Keratinocyte (primary cell): Measurements from ENCODE around the gene CALML3. TPM values are rescaled to one million over a fixed set of nuclear protein-coding genes. Genes with fewer than 3 reads are reported as not detected.

Source experiments
- DNase-seq: peaks from one replicate; pipeline ENCODE4 v3.0.0-alpha.2; 2011; ENCODE audit warnings: low read depth, missing footprints, low spot score
- FAIRE-seq: peaks from 2 replicates; lab custom pipeline; 2011; peaks lifted over from hg19 to GRCh38; lab: Jason Lieb, UNC
- H2AFZ ChIP-seq: 2 replicates; pipeline ENCODE4 v1.6.0; 2012; ENCODE audit warnings: low read length, control low read depth, inconsistent platforms; ENCODE audit not compliant: control insufficient read depth
- H3K27ac ChIP-seq: 2 replicates; pipeline ENCODE4 v1.5.1; 2011; ENCODE audit warnings: low read length; ENCODE audit not compliant: control insufficient read depth, insufficient read depth
- H3K27me3 ChIP-seq: 3 replicates; pipeline ENCODE4 v1.6.0; 2011; ENCODE audit warnings: low read length; ENCODE audit not compliant: control insufficient read depth, insufficient read depth; ENCODE audit errors: extremely low read depth
- H3K36me3 ChIP-seq, 2 experiments: 2 replicates in 1 of 2; 3 replicates in 1 of 2; pipeline ENCODE4 v1.5.1; 2011; ENCODE audit warnings: low read length in 2 of 2, mild to moderate bottlenecking in 1 of 2; ENCODE audit not compliant: control insufficient read depth in 2 of 2, insufficient read depth in 2 of 2; ENCODE audit errors: extremely low read depth in 1 of 2
- H3K4me1 ChIP-seq: 3 replicates; pipeline ENCODE4 v1.5.1; 2011; ENCODE audit warnings: low read length; ENCODE audit not compliant: control insufficient read depth, insufficient read depth; ENCODE audit errors: extremely low read depth
- H3K4me2 ChIP-seq: 3 replicates; pipeline ENCODE4 v1.6.0; 2011; ENCODE audit warnings: low read depth, low read length; ENCODE audit not compliant: control insufficient read depth, insufficient read depth; ENCODE audit errors: extremely low read depth
- H3K4me3 ChIP-seq, 3 experiments: fragments of 200-600 bp in 1 of 3; sonication (generic) in 1 of 3; 2 replicates in 2 of 3; 3 replicates in 1 of 3; pipeline ENCODE4 v1.5.1; 2011 to 2016; ENCODE audit warnings: low read length in 3 of 3, mild to moderate bottlenecking in 3 of 3, control low read depth in 2 of 3, inconsistent platforms in 1 of 3, low read depth in 1 of 3, mixed read lengths in 1 of 3, mixed run types in 1 of 3, moderate library complexity in 1 of 3; ENCODE audit not compliant: control insufficient read depth in 2 of 3, insufficient read depth in 2 of 3; ENCODE audit errors: extremely low read depth in 1 of 3
- H3K79me2 ChIP-seq: 2 replicates; pipeline ENCODE4 v1.6.0; 2012; ENCODE audit warnings: low read length; ENCODE audit not compliant: control insufficient read depth, insufficient read depth
- H3K9ac ChIP-seq: 3 replicates; pipeline ENCODE4 v1.6.0; 2011; ENCODE audit warnings: low read length; ENCODE audit not compliant: control insufficient read depth, insufficient read depth; ENCODE audit errors: extremely low read depth
- H3K9me1 ChIP-seq: 3 replicates; pipeline ENCODE4 v1.6.0; 2011; ENCODE audit warnings: low read length; ENCODE audit not compliant: control insufficient read depth, insufficient read depth; ENCODE audit errors: extremely low read depth
- H3K9me3 ChIP-seq: 2 replicates; pipeline ENCODE4 v1.5.1; 2012; ENCODE audit warnings: low read depth, low read length; ENCODE audit not compliant: control insufficient read depth
- H4K20me1 ChIP-seq: 3 replicates; pipeline ENCODE4 v1.6.0; 2011; ENCODE audit warnings: low read length; ENCODE audit not compliant: control insufficient read depth, insufficient read depth; ENCODE audit errors: extremely low read depth
- CTCF ChIP-seq, 3 experiments: IDR thresholded peaks in 1 of 3; conservative IDR thresholded peaks in 1 of 3; optimal IDR thresholded peaks in 1 of 3; 2 replicates in 2 of 3; 3 replicates in 1 of 3; pipeline versions ENCODE3 to v1.5.1; 2011; ENCODE audit warnings: low read length in 3 of 3, mild to moderate bottlenecking in 3 of 3, moderate library complexity in 2 of 3, control low read depth in 1 of 3, inconsistent platforms in 1 of 3; ENCODE audit not compliant: insufficient read depth in 2 of 3; ENCODE audit errors: extremely low read depth in 1 of 3
- EZH2 ChIP-seq: IDR thresholded peaks from one replicate; pipeline ENCODE4 v1.6.1; 2012; ENCODE audit warnings: inconsistent platforms, mild to moderate bottlenecking, low read length, moderate library complexity
- dilution Hi-C: fragments of 300-500 bp; cut with MboI; formaldehyde crosslinking; loops from one replicate; pipeline ENCODE4 v1.7.0; 2020; ENCODE audit warnings: low sequenced_read_pairs; ENCODE audit not compliant: extremely low pct_ligation_motif_present
- polyA plus RNA-seq, 5 experiments: library from polyadenylated mRNA; depleted of rRNA in 3 of 5; stranded (reverse) in 3 of 5; stranded (forward) in 1 of 5; unstranded in 1 of 5; fragments of >200 nt; gene quantifications; 1 replicate in 1 of 5; 2 replicates in 3 of 5; 3 replicates in 1 of 5; pipeline versions ENCODE4 v1.2.1 to v1.2.3, GENCODE V29; 2011 to 2012; ENCODE audit warnings: missing spikeins in 2 of 5, low read depth in 1 of 5, low replicate concordance in 1 of 5

CALML3 gene
- polyA plus RNA-seq, 1 donor (not counting 4 experiments of a cell fraction or from before 2014, with no cell fraction given): 7.6 TPM

- Histone ChIP-seq H3K36me3 (no peaks in the 10 kb centered on the region), H3K4me2 (no peak overlapping the region), H3K27ac (no peak overlapping the region), H3K79me2 (no peaks in the 10 kb centered on the region), H3K9me1 (no peaks in the 10 kb centered on the region), H3K4me1 (peaks cover 27% of the 10 kb centered on the region), H4K20me1 (no peaks in the 10 kb centered on the region), H3K9me3 (peaks cover 10% of the 10 kb centered on the region), H2AFZ (no peak overlapping the region), H3K9ac (no peak overlapping the region), H3K27me3 (no peaks in the 10 kb centered on the region), H3K4me3 (no peak overlapping the region)
- TF ChIP-seq CTCF (optimal IDR thresholded peaks at IDR 0.05 in 1 of 3, IDR thresholded peaks at IDR 0.05 in 1 of 3, conservative IDR thresholded peaks at IDR 0.05 in 1 of 3; ENCODE audit: extremely low read depth in 1 of 3, insufficient read depth in 2 of 3, low read length in 3 of 3): no peak
- no peak for TF ChIP-seq EZH2
- FAIRE-seq: no peak
- dilution Hi-C loops: no loop called here
- no peak for DNase-seq
These were observed 39.5 kb upstream of the CALML3 start for GRCh38 chr10:5485290-5485689.

DNA sequence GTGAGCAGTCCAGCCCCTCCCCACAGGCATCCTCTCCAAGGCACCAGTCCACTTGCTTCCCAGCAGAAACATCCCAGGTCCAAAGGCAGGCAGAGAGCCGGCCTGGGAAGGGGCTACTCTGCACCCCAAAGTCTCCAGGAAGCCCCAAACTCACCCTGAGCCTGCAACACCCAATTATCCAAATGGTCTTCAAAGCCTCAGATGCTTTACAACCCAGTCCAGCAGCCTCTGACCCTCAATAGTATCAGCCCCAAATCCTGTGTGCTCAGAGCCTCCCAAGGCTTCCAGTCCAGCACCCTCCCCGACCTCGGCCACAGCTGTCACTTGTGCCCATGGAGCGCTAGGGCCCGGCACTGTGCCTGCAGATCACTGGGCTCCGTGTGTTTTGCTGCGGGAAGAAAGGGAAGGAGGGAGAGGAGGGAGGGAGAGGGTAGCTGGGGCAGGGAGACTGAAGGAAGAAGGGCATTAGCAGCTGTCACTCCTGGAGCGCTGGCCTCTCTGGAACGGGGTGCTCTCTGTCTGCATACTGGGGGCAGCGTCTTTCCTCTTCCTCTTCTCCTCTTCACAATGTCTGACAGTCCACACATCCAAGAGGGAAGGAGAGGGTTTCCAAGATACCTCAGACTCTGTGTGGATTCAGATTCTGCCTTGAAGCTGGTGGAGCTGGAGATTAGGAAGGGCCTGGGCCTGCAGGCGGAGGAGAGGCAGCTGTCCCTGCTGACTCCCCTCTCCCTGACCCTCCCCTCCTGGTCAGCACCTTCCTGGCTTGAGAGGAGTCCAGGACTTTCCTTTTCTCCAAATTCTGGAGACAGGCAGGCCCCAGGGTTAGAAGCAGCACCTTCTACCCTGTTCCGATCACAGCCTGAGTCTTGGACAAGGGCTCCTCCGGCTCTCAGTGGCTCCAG, 38.6 kb upstream of the CALML3 start:
- Histone ChIP-seq H2AFZ (no peak overlapping the region), H3K9me1 (no peaks in the 10 kb centered on the region), H3K9me3 (peaks cover 8% of the 10 kb centered on the region), H3K4me2 (no peak overlapping the region), H3K79me2 (no peaks in the 10 kb centered on the region), H3K36me3 (no peaks in the 10 kb centered on the region), H3K4me3 (no peak overlapping the region), H3K4me1 (peaks cover 27% of the 10 kb centered on the region), H3K9ac (no peak overlapping the region), H3K27me3 (no peaks in the 10 kb centered on the region), H4K20me1 (no peaks in the 10 kb centered on the region), H3K27ac (no peak overlapping the region)
- TF ChIP-seq CTCF (optimal IDR thresholded peaks at IDR 0.05 in 1 of 3, IDR thresholded peaks at IDR 0.05 in 1 of 3, conservative IDR thresholded peaks at IDR 0.05 in 1 of 3; ENCODE audit: extremely low read depth in 1 of 3, insufficient read depth in 2 of 3, low read length in 3 of 3) (no peak), EZH2 (no peak)
- dilution Hi-C loops: no loop called here
- FAIRE-seq: no peak
- DNase-seq: no peak
